CD4-positive, alpha-beta T cell treated with Interleukin-10 for 1 hour (primary cell): ENCODE results near the gene XPNPEP1.
A peak's percentile ranks its signal among the peaks of the same experiment; 100 is the strongest.

Experiments
- DNase-seq: peaks from one replicate; pipeline ENCODE4 v3.0.0-alpha.2; 2020

Gene XPNPEP1

GRCh38 chr10:109922976-109923921 lies at the start of gene XPNPEP1:
TSS of gene XPNPEP1 (minus strand) at chr10:109923511. CDS start at chr10:109923433, 78 bp downstream.
- peak; percentile 88 for DNase-seq

GRCh38 chr10:109972372-109973001 lies 49.2 kb upstream of the XPNPEP1 start:
- no peak for DNase-seq

- no peak for DNase-seq
Observed at GRCh38 chr10:109971634-109972033, 48.3 kb upstream of the XPNPEP1 start.

- DNase-seq: no peak
Observed at GRCh38 chr10:109969760-109970346, 46.5 kb upstream of the XPNPEP1 start.

GRCh38 chr10:109968953-109969759 lies 45.8 kb upstream of the XPNPEP1 start:
- DNase-seq: no peak

- DNase-seq: no peak
Observed at GRCh38 chr10:109967739-109968088, 44.4 kb upstream of the XPNPEP1 start.

- DNase-seq: no peak
Observed at GRCh38 chr10:109966961-109967738, 43.8 kb upstream of the XPNPEP1 start.

- DNase-seq: no peak
Observed at GRCh38 chr10:109964318-109964717, 41.0 kb upstream of the XPNPEP1 start.

GRCh38 chr10:109963439-109963838 lies 40.1 kb upstream of the XPNPEP1 start:
- DNase-seq: no peak

GRCh38 chr10:109962247-109962646 lies 38.9 kb upstream of the XPNPEP1 start:
- no peak for DNase-seq

GRCh38 chr10:109961174-109962001 lies 38.1 kb upstream of the XPNPEP1 start:
- no peak for DNase-seq

- DNase-seq: no peak
Observed at GRCh38 chr10:109960682-109961081, 37.4 kb upstream of the XPNPEP1 start.

GRCh38 chr10:109959259-109960145 lies 36.2 kb upstream of the XPNPEP1 start:
- no peak for DNase-seq

- no peak for DNase-seq
Observed at GRCh38 chr10:109958059-109958458, 34.7 kb upstream of the XPNPEP1 start.

- no peak for DNase-seq
Observed at GRCh38 chr10:109957092-109957797, 33.9 kb upstream of the XPNPEP1 start.

GRCh38 chr10:109956454-109957091 lies 33.3 kb upstream of the XPNPEP1 start:
- DNase-seq: peak; percentile 51

- no peak for DNase-seq
Observed at GRCh38 chr10:109953766-109954165, 30.5 kb upstream of the XPNPEP1 start.

- DNase-seq: no peak
Observed at GRCh38 chr10:109952526-109952925, 29.2 kb upstream of the XPNPEP1 start.
